Measurements from ENCODE around the gene TMEM151B.
A peak's percentile ranks its signal among the peaks of the same experiment; 100 is the strongest.
"Not testable (repeated sequence)": the region's sequence is repeated elsewhere in the genome, so short reads cannot be mapped to it uniquely, and the experiment has no call there.

Gene TMEM151B

GRCh38 chr6:44269921-44270525 lies at the start of gene TMEM151B:
TMEM151B (plus strand) TSS chr6:44270450; CDS start chr6:44270743, 293 bp downstream.
- DNase-seq: peak in 1 of 2 donors; percentile 26

- no peak for DNase-seq
These were observed 49.3 kb upstream of the TMEM151B start for GRCh38 chr6:44220913-44221290.

- peak; percentile 80 to 81 for DNase-seq
These were observed 48.8 kb upstream of the TMEM151B start for GRCh38 chr6:44221291-44221960.

GRCh38 chr6:44221961-44222335 lies 48.3 kb upstream of the TMEM151B start:
- DNase-seq: no peak

GRCh38 chr6:44222486-44223318 lies 47.5 kb upstream of the TMEM151B start:
- DNase-seq: no peak

- DNase-seq: peak; percentile 83 to 87
These were observed 46.8 kb upstream of the TMEM151B start, which contains the start of gene SLC29A1 for GRCh38 chr6:44223319-44224028. SLC29A1 (plus strand) TSS chr6:44223595; CDS start chr6:44227314, 3,719 bp downstream.

GRCh38 chr6:44224029-44224964 lies 46.0 kb upstream of the TMEM151B start:
- no peak for DNase-seq

- DNase-seq: no peak
These were observed 45.3 kb upstream of the TMEM151B start for GRCh38 chr6:44224965-44225305.

GRCh38 chr6:44225579-44226325 lies 44.5 kb upstream of the TMEM151B start:
- no peak for DNase-seq

GRCh38 chr6:44226368-44227147 lies 43.7 kb upstream of the TMEM151B start:
- no peak for DNase-seq

GRCh38 chr6:44227148-44227793 lies 43.0 kb upstream of the TMEM151B start:
- DNase-seq: no peak

- no peak for DNase-seq
These were observed 42.2 kb upstream of the TMEM151B start for GRCh38 chr6:44228031-44228430.

- DNase-seq: no peak
These were observed 41.8 kb upstream of the TMEM151B start for GRCh38 chr6:44228433-44228832.

GRCh38 chr6:44228836-44229235 lies 41.4 kb upstream of the TMEM151B start:
- no peak for DNase-seq

GRCh38 chr6:44229376-44230033 lies 40.7 kb upstream of the TMEM151B start:
- DNase-seq: no peak

GRCh38 chr6:44230034-44230675 lies 40.1 kb upstream of the TMEM151B start:
- DNase-seq: no peak

GRCh38 chr6:44231426-44231825 lies 38.8 kb upstream of the TMEM151B start:
- DNase-seq: not testable (repeated sequence)

GRCh38 chr6:44232676-44233566 lies 37.3 kb upstream of the TMEM151B start:
- DNase-seq: no peak

All from CD4-positive, alpha-beta T cell treated with Interleukin-1 beta for 1 hour (primary cell).